GM18502 (cell line): ENCODE results near the gene GRM8.
A peak's percentile ranks its signal among the peaks of the same experiment; 100 is the strongest.

ENCODE experiments used
- ATAC-seq: cut with Tn5 transposase; IDR thresholded peaks from one replicate; pipeline ENCODE4 v1.9.1; 2021; ENCODE audit warnings: mild to moderate bottlenecking; ENCODE audit not compliant: unreplicated experiment, poor library complexity

GRM8 gene

GRCh38 chr7:126411032-126411820 is 841.5 kb downstream of the GRM8 start:
- ATAC-seq = peak; percentile 74

DNA sequence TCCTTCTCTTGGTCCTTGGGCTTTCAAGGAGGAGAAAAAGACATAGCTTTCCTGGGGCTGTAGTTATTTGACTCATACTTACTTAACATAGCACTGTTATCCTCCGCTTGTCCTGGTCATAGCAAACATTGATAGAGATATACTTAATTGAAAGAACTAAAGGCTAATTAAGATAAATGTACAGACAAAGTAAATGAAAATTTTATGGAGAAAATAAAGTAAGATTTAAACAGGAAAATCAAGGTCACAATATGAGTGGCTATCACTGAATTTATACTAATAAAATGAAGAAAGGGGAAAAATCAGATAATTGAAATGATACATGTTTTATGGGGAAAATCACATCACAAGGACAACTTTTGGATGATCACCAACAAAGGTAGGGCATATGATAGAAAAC is 849.7 kb downstream of the GRM8 start:
- ATAC-seq = no peak

DNA sequence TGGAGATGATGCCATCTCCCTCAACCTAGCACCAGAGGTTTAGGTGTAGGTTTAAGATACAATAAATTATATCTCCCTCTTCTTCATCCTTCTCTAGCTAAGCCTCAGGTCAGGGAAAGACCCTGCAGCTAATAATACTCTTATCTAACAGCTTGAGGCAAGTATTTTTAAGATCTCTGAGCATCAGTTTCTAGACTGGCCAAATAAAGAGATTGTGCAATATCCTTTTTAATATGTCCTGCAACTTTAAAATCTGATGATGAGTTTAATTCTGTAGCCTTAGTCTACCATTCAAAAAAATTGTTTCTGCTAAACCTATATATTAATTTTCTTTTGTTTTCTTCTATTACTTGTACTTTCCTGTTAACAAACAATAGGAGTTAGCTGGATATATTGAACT is 850.8 kb downstream of the GRM8 start:
- ATAC-seq = no peak

DNA sequence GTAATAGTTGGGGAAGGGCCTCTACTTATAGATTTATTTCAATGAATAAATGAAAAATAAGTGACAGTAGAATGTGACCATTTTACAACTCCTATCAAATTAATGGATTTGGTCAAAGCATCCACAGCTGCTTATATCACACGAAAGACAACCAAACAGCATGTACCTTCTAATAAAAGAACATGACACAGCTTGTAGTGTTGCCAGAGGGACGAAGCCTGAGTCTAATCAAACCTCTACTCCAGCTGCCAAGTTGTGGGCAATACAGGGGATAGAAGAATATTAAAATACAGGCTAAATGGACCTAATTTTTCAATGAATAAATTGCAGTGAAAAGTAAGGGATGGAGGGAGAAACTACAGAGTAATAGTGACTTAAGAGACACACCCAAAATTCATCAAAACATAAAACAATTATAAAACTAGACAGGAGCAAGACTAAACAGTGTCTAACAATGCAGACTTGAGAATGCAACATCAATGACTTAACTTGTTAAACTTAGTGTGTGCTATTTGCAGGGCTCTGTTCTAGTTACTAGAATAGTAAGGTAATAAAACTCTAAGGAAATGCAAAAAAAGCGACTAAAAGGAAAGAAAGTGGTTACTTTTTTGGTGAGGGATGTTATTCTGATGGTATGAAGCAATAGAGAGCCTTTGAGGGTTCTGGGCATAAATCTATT is 853.8 kb downstream of the GRM8 start:
- ATAC-seq = no peak

DNA sequence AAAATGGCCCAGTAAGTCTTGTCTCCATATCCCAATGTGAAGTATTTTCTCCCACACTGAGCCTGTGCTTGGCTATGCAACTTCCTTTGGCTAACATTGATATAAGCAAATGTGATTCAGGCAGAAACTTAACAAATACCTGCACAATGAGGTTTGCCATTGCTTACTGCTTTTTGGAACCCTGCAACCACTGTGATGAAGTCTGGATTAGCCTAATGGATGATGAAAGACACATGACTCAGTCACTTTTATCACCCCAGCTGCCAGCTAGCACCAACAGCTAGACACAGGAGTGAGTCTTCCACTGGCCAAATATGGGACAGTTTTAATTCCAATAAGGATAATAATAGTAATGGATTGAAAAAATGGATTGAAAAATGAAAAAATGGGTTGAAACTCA is 854.5 kb downstream of the GRM8 start:
- no peak for ATAC-seq

DNA sequence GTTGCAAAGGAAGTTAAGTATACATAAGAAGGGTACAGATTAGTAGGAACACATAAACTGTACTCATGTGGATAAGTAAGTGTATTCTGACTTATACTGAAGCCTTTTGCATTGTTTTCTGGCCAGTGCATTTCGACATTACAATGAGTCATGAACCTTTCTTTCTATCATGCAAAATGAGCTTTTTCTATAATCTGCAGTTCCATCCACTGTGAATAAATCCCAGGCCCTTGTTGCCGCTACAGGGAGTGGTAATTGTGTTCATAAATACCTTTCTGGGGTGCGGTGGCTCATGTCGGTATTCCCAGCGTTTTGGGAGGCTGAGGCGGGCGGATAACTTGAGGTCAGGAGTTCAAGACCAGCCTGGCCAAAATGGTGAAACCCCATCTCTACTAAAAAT is 858.3 kb downstream of the GRM8 start:
- no peak for ATAC-seq
